ENCODE data around the gene BPIFB1. TPM values are rescaled to one million over a fixed set of nuclear protein-coding genes. Genes with fewer than 3 reads are reported as not detected.

The BPIFB1 gene
- polyA plus RNA-seq, 1 experiment: not detected

- H3K4me3 ChIP-seq (ENCODE audit: low read depth, low read length): no peak overlapping the region
These were observed 1.9 kb downstream of the BPIFB1 start for GRCh38 chr20:33284937-33285336.

GRCh38 chr20:33285861-33286495 is 3.0 kb downstream of the BPIFB1 start:
- no peaks in the 10 kb centered on the region for H3K36me3 ChIP-seq (ENCODE audit: control insufficient read depth, insufficient read depth, low read length)
- H3K4me3 ChIP-seq (ENCODE audit: low read depth, low read length): no peak overlapping the region
- CTCF ChIA-PET: interaction anchor here (3.1 kb wide), 1 partner anchor 14 kb away, joined by 17 read pairs; no protein-coding TSS in a partner anchor
- POLR2A ChIA-PET: no interaction called here
- DNase-seq (ENCODE audit: low read depth): no peak
- no peak for TF ChIP-seq CTCF (IDR thresholded peaks at IDR 0.05; ENCODE audit: insufficient read depth, low read depth, low read length)
- H3K27me3 ChIP-seq (ENCODE audit: control insufficient read depth, insufficient read depth, low read length): peaks cover 14% of the 10 kb centered on the region

More at GRCh38 chr20:33284937-33285336, 1.9 kb downstream of the BPIFB1 start:
- ChIA-PET POLR2A (no interaction called here), CTCF (interaction anchor here (0.8 to 1.8 kb wide), 2 partner anchors 15 to 22 kb away, joined by 3 read pairs; no protein-coding TSS in a partner anchor)
- H3K27me3 ChIP-seq (ENCODE audit: control insufficient read depth, insufficient read depth, low read length): peaks cover 14% of the 10 kb centered on the region
- no peak for TF ChIP-seq CTCF (IDR thresholded peaks at IDR 0.05; ENCODE audit: insufficient read depth, low read depth, low read length)
- H3K36me3 ChIP-seq (ENCODE audit: control insufficient read depth, insufficient read depth, low read length): no peaks in the 10 kb centered on the region
- no peak for DNase-seq (ENCODE audit: low read depth)

- Histone ChIP-seq H3K4me3 (ENCODE audit: low read depth, low read length) (no peak overlapping the region), H3K27me3 (ENCODE audit: control insufficient read depth, insufficient read depth, low read length) (peaks cover 13% of the 10 kb centered on the region), H3K36me3 (ENCODE audit: control insufficient read depth, insufficient read depth, low read length) (no peaks in the 10 kb centered on the region)
- TF ChIP-seq CTCF (IDR thresholded peaks at IDR 0.05; ENCODE audit: insufficient read depth, low read depth, low read length): no peak
- CTCF ChIA-PET: interaction anchor here (0.6 to 3.1 kb wide), 4 partner anchors 11 to 392 kb away, joined by 3 to 17 read pairs (median 3); no protein-coding TSS in a partner anchor
- no peak for DNase-seq (ENCODE audit: low read depth)
- POLR2A ChIA-PET: no interaction called here
These were observed 4.9 kb downstream of the BPIFB1 start for GRCh38 chr20:33287884-33288283.

- DNase-seq (ENCODE audit: low read depth): no peak
- Histone ChIP-seq H3K4me3 (ENCODE audit: low read depth, low read length) (no peak overlapping the region), H3K27me3 (ENCODE audit: control insufficient read depth, insufficient read depth, low read length) (peaks cover 8% of the 10 kb centered on the region), H3K36me3 (ENCODE audit: control insufficient read depth, insufficient read depth, low read length) (no peaks in the 10 kb centered on the region)
- no peak for TF ChIP-seq CTCF (IDR thresholded peaks at IDR 0.05; ENCODE audit: insufficient read depth, low read depth, low read length)
- CTCF ChIA-PET: interaction anchor here (0.8 to 0.9 kb wide), 2 partner anchors 9 to 385 kb away, joined by 3 to 4 read pairs; no protein-coding TSS in a partner anchor
- POLR2A ChIA-PET: no interaction called here
These were observed 7.8 kb downstream of the BPIFB1 start for GRCh38 chr20:33290852-33291251.

- no peak for TF ChIP-seq CTCF (IDR thresholded peaks at IDR 0.05; ENCODE audit: insufficient read depth, low read depth, low read length)
- ChIA-PET CTCF (interaction anchor here (0.9 to 2.4 kb wide), 3 partner anchors 385 to 501 kb away, joined by 3 to 9 read pairs (median 5); no protein-coding TSS in a partner anchor), POLR2A (no interaction called here)
- Histone ChIP-seq H3K27me3 (ENCODE audit: control insufficient read depth, insufficient read depth, low read length) (peaks cover 8% of the 10 kb centered on the region), H3K4me3 (ENCODE audit: low read depth, low read length) (no peak overlapping the region), H3K36me3 (ENCODE audit: control insufficient read depth, insufficient read depth, low read length) (no peaks in the 10 kb centered on the region)
- no peak for DNase-seq (ENCODE audit: low read depth)
These were observed 8.4 kb downstream of the BPIFB1 start for GRCh38 chr20:33291416-33291815.

All from BJ (cell line).